GM21576 (cell line): ENCODE results near the gene NOSIP.

Experiments
- ATAC-seq: cut with Tn5 transposase; IDR thresholded peaks from one replicate; pipeline ENCODE4 v1.9.1; 2021; ENCODE audit warnings: mild to moderate bottlenecking, moderate library complexity; ENCODE audit not compliant: unreplicated experiment

Gene NOSIP

DNA sequence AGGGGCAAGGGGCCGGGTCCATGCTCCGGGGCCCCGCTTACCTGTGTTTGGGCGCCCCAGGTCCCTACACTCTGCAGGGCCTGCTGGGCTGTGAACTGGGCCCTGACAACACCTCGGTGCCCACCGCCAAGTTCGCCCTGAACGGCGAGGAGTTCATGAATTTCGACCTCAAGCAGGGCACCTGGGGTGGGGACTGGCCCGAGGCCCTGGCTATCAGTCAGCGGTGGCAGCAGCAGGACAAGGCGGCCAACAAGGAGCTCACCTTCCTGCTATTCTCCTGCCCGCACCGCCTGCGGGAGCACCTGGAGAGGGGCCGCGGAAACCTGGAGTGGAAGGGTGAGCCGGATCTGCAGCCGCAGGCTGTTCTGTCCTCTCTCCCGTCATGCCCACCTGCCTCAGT, 66.2 kb downstream of the NOSIP start:
- ATAC-seq: no peak

DNA sequence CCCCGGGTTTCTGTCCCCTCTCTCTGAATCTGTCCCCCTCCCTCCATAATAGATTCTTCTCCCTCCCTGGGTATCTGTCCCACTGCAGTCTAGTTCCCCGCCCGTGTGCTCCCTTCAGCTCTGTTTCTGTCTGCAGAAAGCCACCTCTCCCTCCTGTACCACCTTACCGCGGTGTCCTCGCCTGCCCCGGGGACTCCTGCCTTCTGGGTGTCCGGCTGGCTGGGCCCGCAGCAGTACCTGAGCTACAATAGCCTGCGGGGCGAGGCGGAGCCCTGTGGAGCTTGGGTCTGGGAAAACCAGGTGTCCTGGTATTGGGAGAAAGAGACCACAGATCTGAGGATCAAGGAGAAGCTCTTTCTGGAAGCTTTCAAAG, 66.6 kb downstream of the NOSIP start:
- no peak for ATAC-seq

DNA sequence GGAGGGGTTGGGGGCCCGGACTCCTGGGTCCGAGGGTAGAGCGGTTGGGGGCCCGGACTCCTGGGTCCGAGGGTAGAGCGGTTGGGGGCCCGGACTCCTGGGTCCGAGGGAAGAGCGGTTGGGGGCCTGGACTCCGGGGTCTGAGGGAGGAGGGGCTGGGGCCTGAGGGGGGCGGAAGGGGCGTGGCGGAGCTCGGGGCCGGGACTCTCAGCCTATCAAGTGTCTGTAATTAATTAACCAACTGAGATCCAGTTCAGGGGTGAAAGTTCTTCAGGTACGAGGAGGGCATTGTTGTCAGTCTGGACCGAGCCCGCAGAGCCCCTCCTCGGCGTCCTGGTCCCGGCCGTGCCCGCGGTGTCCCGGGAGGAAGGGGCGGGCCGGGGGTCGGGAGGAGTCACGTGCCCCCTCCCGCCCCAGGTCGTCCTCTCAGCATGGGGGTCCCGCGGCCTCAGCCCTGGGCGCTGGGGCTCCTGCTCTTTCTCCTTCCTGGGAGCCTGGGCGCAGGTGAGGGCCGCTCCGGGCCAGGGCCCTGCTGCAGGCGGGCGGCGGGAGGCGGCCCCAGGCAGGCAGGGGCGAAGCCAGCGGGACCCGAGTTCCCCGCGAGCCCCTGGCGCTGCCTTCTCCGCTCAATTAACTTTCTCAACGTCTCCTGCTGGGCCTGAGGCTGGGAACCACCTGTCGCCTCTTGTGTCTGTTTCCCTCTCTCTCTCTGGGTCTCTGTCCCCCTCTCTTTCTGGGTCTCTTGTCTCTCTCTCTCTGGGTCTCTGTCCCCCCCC, 67.2 kb downstream of the NOSIP start:
- ATAC-seq: no peak

DNA sequence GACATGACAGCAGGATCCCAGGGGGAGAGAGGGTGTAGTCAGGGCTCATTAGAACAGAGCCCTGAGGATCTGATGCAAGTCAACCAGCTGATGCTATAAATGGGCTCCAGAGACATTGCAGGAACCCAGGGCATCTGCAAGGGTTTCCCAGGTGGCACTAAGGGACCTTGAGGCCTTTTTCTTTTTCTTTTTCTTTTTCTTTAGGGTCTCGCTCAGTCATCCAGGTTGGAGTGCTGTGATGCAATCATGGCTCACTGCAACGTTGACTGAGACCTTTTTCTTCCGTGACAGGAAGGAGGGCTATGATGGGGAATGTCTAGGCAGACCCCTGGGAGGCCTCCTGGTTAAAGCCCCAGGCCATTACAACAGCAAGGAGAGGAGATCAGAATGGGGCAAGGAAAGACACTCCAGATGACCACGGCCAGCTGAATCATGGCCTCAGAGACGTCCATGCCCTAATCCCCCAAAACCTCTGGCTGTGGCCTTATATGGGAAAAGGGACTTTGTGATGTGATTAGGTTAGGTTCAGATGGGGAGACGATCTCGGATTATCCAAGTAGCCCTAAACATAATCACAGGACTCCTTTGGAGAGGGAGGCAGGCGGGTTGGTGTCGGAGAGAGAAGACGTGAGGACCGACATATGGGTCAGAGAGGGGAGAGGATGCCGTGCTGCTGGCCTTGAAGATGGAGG, 72.4 kb downstream of the NOSIP start:
- no peak for ATAC-seq

DNA sequence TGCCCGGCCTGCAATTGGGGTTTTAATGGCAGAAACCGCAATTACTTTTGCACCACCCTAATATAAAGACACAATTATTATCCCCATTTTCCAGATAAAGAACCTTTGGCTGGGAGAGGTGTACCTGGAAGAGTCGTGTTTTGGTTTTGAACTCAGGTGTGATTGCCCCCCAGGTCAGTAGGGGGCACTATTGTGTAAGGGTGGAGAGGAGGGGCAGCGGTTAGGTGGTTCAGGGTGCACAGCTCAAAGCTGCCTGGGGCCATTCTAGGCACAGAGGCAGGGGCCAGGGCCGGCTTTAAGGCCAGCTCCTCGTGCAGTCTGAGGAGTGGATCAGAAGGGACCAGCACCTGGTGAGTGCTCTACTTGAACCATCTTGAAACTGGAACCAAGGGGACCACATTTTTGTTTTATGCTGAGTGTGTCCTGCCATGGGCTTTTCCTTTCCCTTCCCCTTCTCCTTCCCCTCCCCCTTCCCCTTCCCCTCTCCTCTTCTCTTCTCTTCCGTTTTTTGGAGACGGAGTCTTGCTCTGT, 73.7 kb downstream of the NOSIP start:
- no peak for ATAC-seq
